GM23248 (cell line): ENCODE measurements around the gene MAP3K5. TPM values are rescaled to one million over a fixed set of nuclear protein-coding genes. Genes with fewer than 3 reads are reported as not detected.
"Not testable (repeated sequence)": the region's sequence is repeated elsewhere in the genome, so short reads cannot be mapped to it uniquely, and the experiment has no call there.

Experiments
- DNase-seq: peaks from one replicate; pipeline ENCODE4 v3.0.0-alpha.2; 2015
- H2AFZ ChIP-seq: fragments of 200-600 bp; sonication (generic); 2 replicates; pipeline ENCODE4 v1.6.1; 2016; ENCODE audit warnings: antibody characterized with exemption
- H3F3A ChIP-seq: fragments of 200-600 bp; sonication (generic); 2 replicates; pipeline ENCODE4 v1.6.1; 2016; ENCODE audit warnings: mild to moderate bottlenecking, antibody characterized with exemption, mixed run types; ENCODE audit not compliant: insufficient read depth
- H3K27ac ChIP-seq: fragments of 200-600 bp; sonication (generic); 2 replicates; pipeline ENCODE4 v1.5.1; 2016; ENCODE audit warnings: mild to moderate bottlenecking
- H3K27me3 ChIP-seq: fragments of 200-600 bp; sonication (generic); replicated peaks from 2 replicates; pipeline ENCODE4 v1.6.1; 2016; ENCODE audit warnings: mild to moderate bottlenecking; ENCODE audit not compliant: insufficient read depth
- H3K36me3 ChIP-seq: fragments of 200-600 bp; sonication (generic); 2 replicates; pipeline ENCODE4 v1.6.1; 2016; ENCODE audit warnings: low read depth, mild to moderate bottlenecking
- H3K4me1 ChIP-seq: fragments of 200-600 bp; sonication (generic); 2 replicates; pipeline ENCODE4 v1.6.1; 2016; ENCODE audit warnings: mild to moderate bottlenecking; ENCODE audit not compliant: insufficient read depth
- H3K4me2 ChIP-seq: fragments of 200-600 bp; sonication (generic); one replicate; pipeline ENCODE4 v1.6.1; 2016; ENCODE audit warnings: mild to moderate bottlenecking; ENCODE audit not compliant: unreplicated experiment
- H3K4me3 ChIP-seq: fragments of 200-600 bp; sonication (generic); 2 replicates; pipeline ENCODE4 v1.5.1; 2016; ENCODE audit warnings: mild to moderate bottlenecking
- H3K79me2 ChIP-seq: fragments of 200-600 bp; sonication (generic); 2 replicates; pipeline ENCODE4 v1.6.1; 2016; ENCODE audit warnings: mild to moderate bottlenecking; ENCODE audit not compliant: insufficient read depth
- H3K9ac ChIP-seq: fragments of 200-600 bp; sonication (generic); 2 replicates; pipeline ENCODE4 v1.6.1; 2016; ENCODE audit warnings: mild to moderate bottlenecking
- H3K9me2 ChIP-seq: fragments of 200-600 bp; sonication (generic); 2 replicates; pipeline ENCODE4 v1.6.1; 2016; ENCODE audit warnings: mixed run types, mild to moderate bottlenecking, moderate library complexity; ENCODE audit not compliant: insufficient read depth
- H3K9me3 ChIP-seq: fragments of 200-600 bp; sonication (generic); one replicate; pipeline ENCODE4 v1.6.1; 2017; ENCODE audit warnings: low read depth
- H4K20me1 ChIP-seq: fragments of 200-600 bp; sonication (generic); 2 replicates; pipeline ENCODE4 v1.6.0; 2016; ENCODE audit not compliant: insufficient read depth
- EZH2 ChIP-seq: fragments of 200-600 bp; sonication (generic); IDR thresholded peaks from 2 replicates; pipeline ENCODE4 v1.6.1; 2018; ENCODE audit warnings: antibody characterized with exemption, mild to moderate bottlenecking; ENCODE audit not compliant: insufficient read depth, poor library complexity, severe bottlenecking
- EZH2phosphoT487 ChIP-seq: fragments of 200-600 bp; sonication (generic); IDR thresholded peaks from 2 replicates; pipeline ENCODE4 v1.6.1; 2018; ENCODE audit warnings: antibody characterized with exemption, moderate library complexity, mild to moderate bottlenecking, low read depth; ENCODE audit not compliant: insufficient read depth
- WGBS, 2 experiments: methylation state at CpG; one replicate each; pipeline ENCODE4 v1.1.6; 2015 to 2017; ENCODE audit warnings: low lambda C conversion rate in 2 of 2, low coverage in 1 of 2; ENCODE audit errors: missing lambda C conversion rate in 2 of 2; 5-methylcytosine and 5-hydroxymethylcytosine counted together
- in situ Hi-C: fragments of 300-500 bp; cut with MboI; formaldehyde crosslinking; loops from 2 replicates; pipeline ENCODE4 v1.15.0; 2020
- polyA plus RNA-seq: library from polyadenylated mRNA; unstranded; fragments of >200 nt; fragmentation: Nextera tagmentation; extraction: Ambion mirVana; gene quantifications from 2 replicates; pipeline ENCODE4 v1.2.1, GENCODE V29; 2016
- total RNA-seq: library from RNA; depleted of rRNA; stranded (reverse); fragments of >200 nt; shearing (Covaris generic); gene quantifications from 2 replicates; pipeline ENCODE4 v1.2.3, GENCODE V29; 2014

The MAP3K5 gene
- total and polyA plus RNA-seq, 2 experiments from 2014 or later, result 1.4 to 4.1 TPM

DNA sequence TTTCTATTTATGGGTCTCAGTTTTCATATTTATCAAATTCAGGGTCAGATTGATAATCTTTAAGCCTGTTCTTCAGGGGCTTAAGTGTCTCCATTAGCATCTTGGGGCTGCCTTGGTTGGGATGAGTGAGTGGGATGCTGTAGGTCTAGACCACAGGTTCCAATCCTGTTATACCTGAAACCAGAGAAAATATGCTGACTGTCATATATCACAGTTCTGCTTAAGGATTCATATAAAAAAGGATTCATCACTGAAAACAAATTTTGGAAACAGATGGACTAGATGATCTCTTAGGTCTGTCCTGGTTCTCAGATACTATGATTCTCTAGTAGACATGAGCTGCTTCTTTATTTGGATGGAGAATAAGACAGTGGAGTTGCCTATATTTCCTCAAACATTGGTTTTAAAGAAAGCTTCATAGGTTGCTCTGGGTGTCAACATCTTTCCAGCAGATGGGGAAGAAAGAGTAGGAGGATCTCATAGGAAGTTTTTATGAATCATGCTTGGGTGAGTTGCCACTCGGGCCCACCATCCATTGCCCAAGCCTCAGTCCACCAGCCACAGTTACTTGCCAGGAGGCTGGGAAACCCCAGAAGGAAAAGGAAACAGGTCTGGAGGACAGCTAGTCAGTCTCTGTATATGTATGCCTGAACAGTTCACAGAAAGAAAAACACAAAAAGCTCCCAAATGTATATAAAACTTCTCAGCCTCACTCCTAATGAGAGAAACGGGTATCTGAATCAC lies 199.2 kb downstream of the MAP3K5 start:
- DNase-seq, result peak; percentile 83
- Histone ChIP-seq H2AFZ (peak overlapping the region; percentile 46), H3K9ac (peak overlapping the region; percentile 66), H3K4me3 (peak overlapping the region; percentile 50), H3K4me1 (peaks cover 21% of the 10 kb centered on the region), H3K4me2 (peak overlapping the region; percentile 82), H3K9me2 (no peaks in the 10 kb centered on the region), H3K79me2 (no peaks in the 10 kb centered on the region), H3F3A (peaks cover 26% of the 10 kb centered on the region), H3K9me3 (no peaks in the 10 kb centered on the region), H4K20me1 (no peaks in the 10 kb centered on the region), H3K27ac (peak overlapping the region; percentile 92), H3K27me3 (no peaks in the 10 kb centered on the region), H3K36me3 (no peaks in the 10 kb centered on the region)
- in situ Hi-C loops, result no loop called here
- TF ChIP-seq EZH2 (no peak), EZH2phosphoT487 (no peak)
- WGBS, 2 experiments, result 38 to 47% methylated on average over 2 of the region's 2 CpGs

DNA sequence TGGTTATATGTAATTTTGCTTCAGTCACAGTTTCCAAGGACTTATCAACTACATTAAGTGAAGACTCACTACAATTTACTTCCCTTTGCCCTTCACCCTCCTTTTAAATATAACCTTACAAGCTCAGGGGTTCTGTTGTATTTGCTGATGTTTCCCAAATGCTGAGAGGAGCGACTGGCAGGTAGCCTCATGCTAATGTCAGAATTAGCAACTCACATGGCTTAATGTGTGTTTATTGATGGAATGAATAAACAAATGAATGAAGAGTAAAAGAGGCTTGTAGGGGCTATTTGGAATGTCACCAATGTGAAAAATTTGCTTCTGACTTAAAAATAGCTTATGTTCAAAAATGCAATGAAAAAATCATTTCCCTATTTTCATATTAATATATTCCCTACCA lies 200.7 kb downstream of the MAP3K5 start:
- Histone ChIP-seq H4K20me1 (no peaks in the 10 kb centered on the region), H3K4me1 (peaks cover 26% of the 10 kb centered on the region), H3K4me3 (no peak overlapping the region), H2AFZ (no peak overlapping the region), H3K4me2 (no peak overlapping the region), H3F3A (peaks cover 30% of the 10 kb centered on the region), H3K9ac (no peak overlapping the region), H3K79me2 (no peaks in the 10 kb centered on the region), H3K36me3 (no peaks in the 10 kb centered on the region), H3K9me3 (no peaks in the 10 kb centered on the region), H3K27me3 (no peaks in the 10 kb centered on the region), H3K27ac (no peak overlapping the region), H3K9me2 (no peaks in the 10 kb centered on the region)
- no peak for DNase-seq
- in situ Hi-C loops, result no loop called here
- no peak for TF ChIP-seq EZH2
- TF ChIP-seq EZH2phosphoT487, result no peak
- 92 to 100% methylated on average over 1 of the region's 1 CpG for WGBS, 2 experiments

DNA sequence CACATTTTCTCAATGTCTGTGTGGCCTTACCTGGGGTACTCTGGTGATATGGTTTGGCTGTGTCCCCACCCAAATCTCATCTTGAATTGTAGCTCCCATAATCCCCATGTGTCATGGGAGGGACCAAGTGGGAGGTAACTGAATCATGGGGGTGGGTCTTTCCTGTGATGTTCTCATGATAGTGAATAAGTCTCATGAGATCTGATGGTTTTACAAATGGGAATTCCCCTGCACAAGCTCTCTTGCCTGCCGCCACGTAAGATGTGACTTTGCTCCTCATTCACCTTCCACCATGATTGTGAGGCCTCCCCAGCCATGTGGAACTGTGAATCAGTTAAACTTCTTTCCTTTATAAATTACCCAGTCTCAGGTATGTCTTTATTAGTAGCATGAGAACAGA lies 201.4 kb downstream of the MAP3K5 start:
- in situ Hi-C loops, H3K79me2 ChIP-seq, H3K9me2 ChIP-seq, DNase-seq, H3K36me3 ChIP-seq, H3K4me3 ChIP-seq, H3K4me2 ChIP-seq, H3K9ac ChIP-seq, H3K9me3 ChIP-seq, H3K27ac ChIP-seq, H2AFZ ChIP-seq, H4K20me1 ChIP-seq, H3K27me3 ChIP-seq: not testable (repeated sequence)
- Histone ChIP-seq H3K4me1 (peaks cover 34% of the 10 kb centered on the region), H3F3A (peaks cover 35% of the 10 kb centered on the region)
- 96 to 100% methylated on average over 2 of the region's 2 CpGs for WGBS, 2 experiments

DNA sequence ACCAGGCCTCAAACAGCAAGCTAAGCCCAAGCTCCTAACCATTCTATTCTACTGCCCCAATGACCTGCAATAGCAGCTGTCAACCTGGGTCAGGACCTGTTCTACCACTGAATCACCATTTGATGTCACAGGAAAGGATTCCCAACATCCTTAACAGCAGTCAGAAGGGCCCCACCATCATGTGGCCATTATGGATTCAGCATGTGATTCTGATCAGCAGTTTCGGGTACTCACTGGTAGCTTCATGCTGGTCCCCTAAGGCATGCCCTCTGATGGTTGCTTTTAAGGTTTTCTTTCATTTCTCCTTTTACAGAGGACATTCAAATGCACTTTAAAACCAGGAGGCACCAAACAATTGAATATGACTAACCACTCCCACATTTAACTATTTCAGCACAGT lies 204.8 kb downstream of the MAP3K5 start:
- Histone ChIP-seq H3K36me3 (no peaks in the 10 kb centered on the region), H3K27me3 (no peaks in the 10 kb centered on the region), H3K4me2 (no peak overlapping the region), H3K9me2 (no peaks in the 10 kb centered on the region), H3F3A (peaks cover 10% of the 10 kb centered on the region), H2AFZ (no peak overlapping the region), H3K4me1 (peaks cover 21% of the 10 kb centered on the region), H3K9ac (no peak overlapping the region), H3K27ac (no peak overlapping the region), H4K20me1 (no peaks in the 10 kb centered on the region), H3K9me3 (no peaks in the 10 kb centered on the region), H3K4me3 (no peak overlapping the region), H3K79me2 (no peaks in the 10 kb centered on the region)
- peak; percentile 12 for DNase-seq
- WGBS, 2 experiments, result 100% methylated on average over 1 of the region's 1 CpG
- TF ChIP-seq EZH2 (no peak), EZH2phosphoT487 (no peak)
- in situ Hi-C loops, result loop anchor here (10.0 kb wide), 1 partner anchor 207 kb away; the partner anchor contains the start of gene MAP3K5

DNA sequence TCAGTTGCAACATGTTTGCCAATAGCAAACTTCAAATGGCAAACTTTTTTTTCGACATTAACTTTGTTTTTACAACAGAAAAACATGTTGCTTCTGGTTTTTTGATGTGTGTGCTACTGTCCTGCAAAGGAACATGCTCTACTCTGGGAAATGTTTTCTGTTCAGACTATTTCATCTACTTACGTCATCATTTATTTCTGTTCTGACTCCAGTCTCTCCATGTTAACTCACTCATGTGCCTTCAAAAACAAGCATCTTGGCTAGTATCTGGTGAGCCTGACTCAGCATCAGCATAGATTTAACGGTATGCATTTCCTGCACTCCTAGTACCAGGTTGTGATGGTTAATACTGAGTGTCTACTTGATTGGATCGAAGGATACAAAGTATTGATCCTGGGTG lies 206.0 kb downstream of the MAP3K5 start:
- Histone ChIP-seq H3K36me3 (no peaks in the 10 kb centered on the region), H3K9ac (peak overlapping the region; percentile 42), H3K4me1 (peaks cover 21% of the 10 kb centered on the region), H2AFZ (peak overlapping the region; percentile 10; the same call in 1 of the 2 replicates), H3K9me2 (no peaks in the 10 kb centered on the region), H3K27me3 (no peaks in the 10 kb centered on the region), H3K4me3 (no peak overlapping the region), H3K27ac (peak overlapping the region; percentile 64), H3F3A (peaks cover 10% of the 10 kb centered on the region), H3K4me2 (peak overlapping the region; percentile 52), H3K79me2 (no peaks in the 10 kb centered on the region), H4K20me1 (no peaks in the 10 kb centered on the region), H3K9me3 (no peaks in the 10 kb centered on the region)
- WGBS, 2 experiments, result 21 to 22% methylated on average over 4 of the region's 4 CpGs
- in situ Hi-C loops, result loop anchor here (10.0 kb wide), 1 partner anchor 209 kb away; the partner anchor contains the start of gene MAP3K5
- DNase-seq, result peak; percentile 91
- no peak for TF ChIP-seq EZH2
- no peak for TF ChIP-seq EZH2phosphoT487

DNA sequence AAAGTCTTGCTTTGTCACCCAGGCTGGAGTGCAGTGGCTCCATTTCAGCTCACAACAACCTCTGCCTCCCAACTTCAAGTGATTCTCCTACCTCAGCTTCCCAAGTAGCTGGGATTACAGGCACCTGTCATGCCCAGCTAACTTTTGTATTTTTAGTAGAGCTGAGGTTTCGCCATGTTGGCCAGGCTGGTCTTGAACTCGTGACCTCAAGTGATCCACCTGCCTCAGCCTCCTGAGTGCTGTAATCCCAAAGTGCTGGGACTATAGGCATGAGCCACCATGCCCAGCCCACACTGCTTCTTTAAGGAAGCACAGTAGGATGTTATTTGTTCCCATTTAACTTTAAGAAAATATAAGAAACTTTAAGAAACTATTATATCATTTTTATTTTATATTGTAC lies 206.8 kb downstream of the MAP3K5 start:
- in situ Hi-C loops, result loop anchor here (10.0 kb wide), 1 partner anchor 209 kb away; the partner anchor contains the start of gene MAP3K5
- not testable (repeated sequence) for DNase-seq, H3K9me3 ChIP-seq, H3K36me3 ChIP-seq, H2AFZ ChIP-seq, H3K9ac ChIP-seq, H3K4me2 ChIP-seq, H3K79me2 ChIP-seq, H4K20me1 ChIP-seq, H3K27me3 ChIP-seq, H3K9me2 ChIP-seq, H3K4me3 ChIP-seq
- WGBS, 2 experiments, result 92 to 97% methylated on average over 2 of the region's 2 CpGs
- Histone ChIP-seq H3F3A (peaks cover 10% of the 10 kb centered on the region), H3K27ac (peak overlapping the region; percentile 64), H3K4me1 (peaks cover 21% of the 10 kb centered on the region)

DNA sequence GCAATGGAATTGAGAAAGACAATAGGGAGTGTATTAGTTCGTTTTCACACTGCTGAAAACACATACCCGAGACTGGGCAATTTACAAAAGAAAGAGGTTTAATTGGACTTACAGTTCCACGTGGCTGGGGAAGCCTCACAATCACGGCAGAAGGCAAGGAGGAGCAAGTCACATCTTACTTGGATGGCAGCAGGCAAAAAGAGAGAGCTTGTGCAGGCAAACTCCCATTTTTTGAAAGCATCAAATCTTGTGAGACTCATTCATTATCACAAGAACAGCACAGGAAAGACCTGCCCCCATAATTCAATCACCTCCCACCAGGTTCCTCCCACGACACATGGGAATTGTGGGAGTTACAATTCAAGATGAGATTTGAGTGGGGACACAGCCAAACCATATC lies 208.0 kb downstream of the MAP3K5 start:
- not testable (repeated sequence) for H3K36me3 ChIP-seq, H3K9me3 ChIP-seq

More for the DNA sequence above, 208.0 kb downstream of the MAP3K5 start:
- H3K4me2 ChIP-seq, H2AFZ ChIP-seq, H4K20me1 ChIP-seq, H3K4me3 ChIP-seq, H3K27me3 ChIP-seq, H3K27ac ChIP-seq, H3K79me2 ChIP-seq, H3K9me2 ChIP-seq, DNase-seq, H3K9ac ChIP-seq: not testable (repeated sequence)
- in situ Hi-C loops, result loop anchor here (10.0 kb wide), 1 partner anchor 211 kb away; the partner anchor contains the start of gene MAP3K5
- H3K4me1 ChIP-seq, result peaks cover 21% of the 10 kb centered on the region
- 87 to 89% methylated on average over 5 of the region's 5 CpGs for whole genome bisulfite sequencing, 2 experiments
- peaks cover 10% of the 10 kb centered on the region for H3F3A ChIP-seq
